Tongue (tissue), 2 donors: ENCODE data around the gene RNU6-9. TPM values are rescaled to one million over a fixed set of nuclear protein-coding genes. Genes with fewer than 3 reads are reported as not detected.
A peak's percentile ranks its signal among the peaks of the same experiment; 100 is the strongest.
"Not testable (repeated sequence)": the region's sequence is repeated elsewhere in the genome, so short reads cannot be mapped to it uniquely, and the experiment has no call there.

Source experiments
- DNase-seq: peaks from one replicate; pipeline ENCODE4 v3.0.0-alpha.2; 2015
- total RNA-seq: library from RNA; depleted of rRNA; stranded (reverse); fragments of >200 nt; gene quantifications from one replicate; pipeline ENCODE4 v1.2.3, GENCODE V29; 2014

Gene RNU6-9
- total RNA-seq, 1 donor from 2014 or later: not detected

DNA sequence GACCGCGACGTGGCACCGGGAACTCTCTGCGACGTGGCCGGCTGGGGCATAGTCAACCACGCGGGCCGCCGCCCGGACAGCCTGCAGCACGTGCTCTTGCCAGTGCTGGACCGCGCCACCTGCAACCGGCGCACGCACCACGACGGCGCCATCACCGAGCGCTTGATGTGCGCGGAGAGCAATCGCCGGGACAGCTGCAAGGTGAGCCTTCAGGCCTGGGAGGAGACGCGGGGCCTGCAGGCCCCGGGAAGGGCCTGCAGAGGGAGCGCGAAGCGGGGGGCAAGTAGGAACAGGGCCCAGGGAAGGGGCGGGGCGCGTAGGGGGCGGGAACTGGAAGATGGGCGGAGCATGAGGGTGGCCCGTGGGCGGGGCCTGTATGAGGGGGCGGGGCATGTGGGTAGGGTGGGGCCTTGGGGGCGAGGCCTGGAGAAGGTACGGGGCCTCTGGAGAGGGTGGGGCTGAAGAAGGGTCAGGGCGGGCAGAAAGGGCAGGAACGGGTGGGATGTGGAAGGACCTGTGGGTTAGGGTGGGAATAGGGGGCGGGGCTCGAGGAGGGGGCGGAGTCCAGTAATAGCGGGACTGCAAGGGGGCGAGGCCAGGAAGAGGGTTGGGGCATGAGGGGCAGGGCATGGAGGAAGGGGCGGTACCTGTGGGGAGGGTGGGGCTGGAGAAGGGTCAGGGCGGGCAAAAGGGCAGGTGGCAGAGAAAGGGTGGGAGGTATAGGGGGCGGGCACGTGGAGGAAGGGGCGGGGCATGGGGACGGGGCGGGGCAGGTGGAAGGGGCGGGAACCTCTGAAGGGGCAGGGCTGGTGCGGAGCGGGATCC, 31.3 kb upstream of the RNU6-9 start:
- peak; percentile 37 for DNase-seq

DNA sequence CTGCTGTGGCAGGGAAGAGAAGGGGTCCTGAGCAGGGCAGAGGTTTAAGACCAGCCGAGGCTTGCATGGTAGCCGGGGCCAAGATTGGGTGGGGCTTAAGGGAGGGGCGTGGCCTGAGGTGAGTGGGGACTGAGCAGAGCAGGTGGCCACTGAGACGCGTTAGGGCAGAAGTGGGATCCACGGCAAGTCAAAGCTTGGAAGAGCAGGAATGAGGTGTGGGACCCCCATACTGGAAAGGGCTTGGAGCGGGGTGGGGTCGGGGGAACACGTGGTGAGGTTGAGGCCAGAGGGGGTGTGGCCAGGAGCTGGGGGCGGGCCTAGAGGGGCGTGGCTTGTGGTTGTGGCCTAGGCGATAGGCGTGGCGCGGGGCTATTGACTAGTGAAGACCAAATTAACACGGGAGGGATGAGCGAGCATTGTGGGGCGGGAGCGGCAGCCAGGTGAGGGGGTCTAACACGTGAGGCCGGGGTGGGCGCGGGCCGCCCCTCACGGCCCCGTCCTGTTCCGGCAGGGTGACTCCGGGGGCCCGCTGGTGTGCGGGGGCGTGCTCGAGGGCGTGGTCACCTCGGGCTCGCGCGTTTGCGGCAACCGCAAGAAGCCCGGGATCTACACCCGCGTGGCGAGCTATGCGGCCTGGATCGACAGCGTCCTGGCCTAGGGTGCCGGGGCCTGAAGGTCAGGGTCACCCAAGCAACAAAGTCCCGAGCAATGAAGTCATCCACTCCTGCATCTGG, 30.5 kb upstream of the RNU6-9 start:
- peak; percentile 67 for DNase-seq

DNA sequence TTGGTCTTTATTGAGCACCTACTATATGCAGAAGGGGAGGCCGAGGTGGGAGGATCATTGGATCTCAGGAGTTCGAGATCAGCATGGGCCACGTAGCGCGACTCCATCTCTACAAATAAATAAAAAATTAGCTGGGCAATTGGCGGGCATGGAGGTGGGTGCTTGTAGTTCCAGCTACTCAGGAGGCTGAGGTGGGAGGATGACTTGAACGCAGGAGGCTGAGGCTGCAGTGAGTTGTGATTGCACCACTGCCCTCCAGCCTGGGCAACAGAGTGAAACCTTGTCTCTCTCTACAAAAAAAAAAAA, 30.0 kb upstream of the RNU6-9 start:
- DNase-seq: no peak

DNA sequence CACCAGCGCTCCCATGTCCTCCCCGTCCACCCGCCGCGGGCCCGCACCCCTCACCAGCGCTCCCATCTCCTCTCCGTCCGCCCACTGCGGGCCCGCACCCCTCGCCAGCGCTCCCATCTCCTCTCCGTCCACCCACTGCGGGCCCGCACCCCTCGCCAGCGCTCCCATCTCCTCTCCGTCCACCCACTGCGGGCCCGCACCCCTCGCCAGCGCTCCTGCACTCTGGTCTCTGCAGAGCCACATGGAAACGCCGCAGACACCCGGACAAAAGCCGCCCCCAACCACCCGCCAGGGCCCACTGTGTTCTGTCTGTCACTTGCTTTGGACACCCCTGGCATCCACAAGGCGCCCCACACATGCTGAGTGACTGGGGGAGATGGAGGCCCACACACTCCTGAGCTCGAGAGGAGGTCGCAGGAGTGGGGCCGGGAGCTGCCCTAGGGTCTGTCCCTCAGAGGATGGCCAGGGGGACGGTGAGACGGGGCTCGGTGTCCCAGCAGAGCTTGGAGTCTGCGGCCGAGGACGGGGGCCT, 26.4 kb upstream of the RNU6-9 start:
- DNase-seq: no peak

DNA sequence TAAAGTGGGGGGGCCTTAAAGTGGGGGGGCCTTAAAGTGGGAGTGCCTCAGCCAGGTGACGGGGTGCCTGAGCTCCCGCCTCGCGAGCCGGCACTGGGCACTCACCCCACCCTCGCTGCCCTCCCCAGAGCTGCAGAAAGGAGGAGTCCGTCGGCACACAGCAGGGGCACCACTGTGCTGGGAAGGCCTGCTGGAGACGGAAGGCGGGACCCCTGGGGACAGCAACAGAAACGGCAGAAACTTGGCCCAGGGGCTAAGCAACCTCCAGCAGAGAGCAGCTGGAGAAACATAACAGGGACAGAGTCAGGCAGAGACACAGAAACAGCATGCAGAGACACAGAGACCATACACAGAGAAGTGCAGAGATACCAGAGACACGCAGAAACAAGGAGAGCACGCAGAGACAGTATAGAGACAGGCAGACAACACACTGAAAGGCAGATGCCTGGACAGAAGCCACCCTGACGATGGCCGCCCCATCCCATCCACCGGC, 25.9 kb upstream of the RNU6-9 start:
- DNase-seq: peak; percentile 51

DNA sequence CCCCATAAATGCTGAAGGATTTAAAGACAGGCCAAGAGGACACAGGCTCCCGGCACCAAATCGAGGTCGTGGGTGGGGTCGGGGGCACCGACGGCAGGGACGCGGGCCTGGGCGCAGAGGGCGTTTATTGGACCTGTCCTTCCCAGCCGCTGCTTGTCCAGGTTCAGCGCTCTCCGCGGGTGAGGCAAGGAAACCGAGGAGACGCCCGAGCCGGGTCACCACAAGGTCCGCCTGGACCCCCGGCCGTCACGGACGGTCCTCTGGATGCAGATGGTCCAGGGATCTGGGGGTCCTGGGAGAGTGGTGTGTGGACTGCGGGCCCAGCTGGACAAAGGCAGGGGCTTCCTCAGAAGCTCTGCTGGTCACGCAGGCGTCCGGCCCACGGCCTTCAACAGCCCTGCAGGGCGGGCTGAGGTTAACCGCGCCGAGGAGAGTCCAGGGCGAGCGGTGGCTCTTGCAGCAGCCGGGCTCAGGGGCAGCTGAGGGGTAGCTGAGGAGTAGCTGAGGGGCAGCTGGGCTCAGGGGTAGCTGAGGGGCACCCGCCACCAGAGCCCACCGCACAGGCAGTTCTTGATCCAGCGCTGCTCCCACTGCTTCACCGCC, 25.3 kb upstream of the RNU6-9 start:
- DNase-seq: no peak

DNA sequence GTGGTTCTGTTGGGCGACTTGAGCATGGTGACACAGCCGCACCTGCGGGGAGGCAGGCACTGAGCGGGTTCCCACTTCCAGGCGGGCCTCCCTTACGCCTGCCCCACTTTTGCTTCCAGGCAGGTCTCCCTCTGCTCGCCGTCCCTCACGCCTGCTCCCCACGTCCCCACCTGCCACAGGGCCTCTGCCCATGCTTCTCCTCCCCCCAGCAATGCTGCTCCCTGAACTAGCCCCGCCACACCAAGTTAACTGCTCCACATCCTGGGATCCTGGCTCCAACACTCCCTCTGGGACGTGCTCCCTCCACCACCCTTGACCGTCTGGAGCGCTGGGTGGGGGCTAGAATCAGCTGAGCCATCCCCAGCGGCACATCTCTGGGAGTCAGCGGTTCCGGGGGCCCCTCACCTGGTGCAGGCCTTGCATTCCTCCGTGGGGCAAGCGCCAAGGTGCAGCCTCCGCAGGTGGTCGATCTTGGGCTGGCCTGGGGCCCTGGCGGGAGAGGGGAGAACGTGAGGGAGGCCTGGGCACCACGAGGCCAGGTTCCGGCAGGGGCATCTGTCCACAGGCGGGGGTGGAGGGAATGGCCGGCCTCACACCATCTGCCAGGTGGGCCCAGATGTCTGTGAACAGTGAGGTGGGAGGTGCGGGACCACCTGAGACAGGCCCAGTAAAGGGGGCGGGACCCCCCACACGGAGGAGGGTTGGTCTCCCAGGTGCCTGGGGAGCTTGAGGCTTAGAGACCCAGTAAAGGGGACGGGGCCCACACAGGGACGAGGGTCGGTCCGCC, 24.6 kb upstream of the RNU6-9 start:
- DNase-seq: no peak

DNA sequence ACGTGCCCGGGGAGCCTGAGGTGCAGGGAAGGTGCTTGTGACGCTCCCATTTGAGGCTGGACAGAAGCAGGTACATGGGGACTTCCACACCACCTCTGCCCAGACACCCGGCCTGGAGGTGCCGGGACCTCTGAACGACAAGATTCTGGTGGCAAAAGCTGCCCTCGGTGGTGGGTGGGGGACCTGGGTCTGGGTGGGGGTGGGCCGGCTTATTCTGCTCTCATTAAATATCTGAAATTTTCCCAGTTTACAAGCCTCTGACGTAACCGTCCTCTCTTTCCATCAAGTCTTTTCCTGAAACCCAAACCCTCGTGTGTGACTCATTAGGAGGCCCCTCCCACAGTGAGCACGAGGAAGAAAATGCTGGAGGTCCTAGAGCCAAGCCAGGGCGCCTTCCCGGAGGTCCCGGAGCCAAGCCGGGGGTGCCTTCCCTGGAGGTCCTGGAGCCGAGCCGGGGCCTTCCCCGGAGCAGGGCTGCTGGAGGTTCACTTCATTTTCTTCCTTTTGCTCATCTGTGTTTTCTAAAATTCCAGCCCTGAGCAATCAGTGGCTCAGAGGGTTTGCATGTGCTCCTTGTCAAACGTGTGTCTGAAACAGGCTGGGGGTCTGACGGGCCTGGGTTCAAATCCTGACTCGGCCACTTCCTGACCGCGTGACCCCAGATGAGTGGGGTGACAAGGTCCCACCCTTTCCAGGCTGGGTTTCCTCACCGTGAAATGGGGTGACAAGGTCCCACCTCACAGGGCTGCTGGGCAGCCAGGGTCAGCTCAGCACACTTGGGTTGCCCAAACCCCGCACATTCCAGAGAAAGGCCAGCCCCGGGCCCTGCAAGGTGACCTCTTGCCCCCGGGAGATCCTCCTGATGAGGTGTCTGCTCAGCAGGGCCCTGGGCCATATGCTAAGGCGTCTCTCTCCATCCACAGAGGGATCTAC, 23.8 kb upstream of the RNU6-9 start:
- peak; percentile 62 for DNase-seq

DNA sequence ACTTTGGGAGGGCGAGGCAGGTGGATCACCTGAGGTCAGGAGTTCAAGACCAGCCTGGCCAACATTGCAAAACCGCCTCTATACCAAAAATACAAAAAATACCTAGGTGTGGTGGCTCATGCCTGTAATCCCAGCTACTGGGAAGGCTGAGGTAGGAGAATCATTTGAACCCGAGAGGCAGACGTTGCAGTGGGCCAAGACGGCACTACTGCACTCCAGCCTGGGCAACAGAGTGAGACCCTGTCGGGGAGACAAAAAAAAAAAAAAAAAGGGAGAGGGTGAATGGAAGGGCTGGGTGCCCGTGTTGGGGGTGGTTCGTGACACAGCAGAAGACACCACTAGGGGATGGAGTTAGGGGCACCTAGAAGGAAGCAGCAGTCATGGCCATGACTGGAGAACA, 23.0 kb upstream of the RNU6-9 start:
- DNase-seq: no peak

DNA sequence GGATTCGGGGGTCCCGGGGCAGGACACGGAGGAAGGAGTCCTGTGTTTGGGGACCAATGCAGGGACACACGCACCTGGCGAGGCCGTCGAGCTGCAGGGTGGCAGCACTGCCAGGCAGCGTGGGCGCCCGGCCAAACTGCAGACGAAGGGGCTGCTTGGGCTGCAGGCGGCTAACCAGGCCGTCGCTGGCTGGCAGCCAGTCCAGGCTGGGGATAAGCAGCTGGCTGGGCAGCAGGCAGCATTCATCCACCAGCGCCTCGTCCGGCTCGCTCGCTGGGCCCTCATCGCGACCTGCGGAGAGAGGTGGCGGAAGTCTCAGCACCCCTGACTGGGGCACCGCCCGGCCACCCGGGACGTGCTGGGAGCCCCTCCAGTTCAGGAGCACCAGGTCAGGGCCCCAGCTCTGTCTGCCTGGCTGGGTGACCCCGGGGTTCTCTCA, 22.3 kb upstream of the RNU6-9 start:
- peak; percentile 87 for DNase-seq

DNA sequence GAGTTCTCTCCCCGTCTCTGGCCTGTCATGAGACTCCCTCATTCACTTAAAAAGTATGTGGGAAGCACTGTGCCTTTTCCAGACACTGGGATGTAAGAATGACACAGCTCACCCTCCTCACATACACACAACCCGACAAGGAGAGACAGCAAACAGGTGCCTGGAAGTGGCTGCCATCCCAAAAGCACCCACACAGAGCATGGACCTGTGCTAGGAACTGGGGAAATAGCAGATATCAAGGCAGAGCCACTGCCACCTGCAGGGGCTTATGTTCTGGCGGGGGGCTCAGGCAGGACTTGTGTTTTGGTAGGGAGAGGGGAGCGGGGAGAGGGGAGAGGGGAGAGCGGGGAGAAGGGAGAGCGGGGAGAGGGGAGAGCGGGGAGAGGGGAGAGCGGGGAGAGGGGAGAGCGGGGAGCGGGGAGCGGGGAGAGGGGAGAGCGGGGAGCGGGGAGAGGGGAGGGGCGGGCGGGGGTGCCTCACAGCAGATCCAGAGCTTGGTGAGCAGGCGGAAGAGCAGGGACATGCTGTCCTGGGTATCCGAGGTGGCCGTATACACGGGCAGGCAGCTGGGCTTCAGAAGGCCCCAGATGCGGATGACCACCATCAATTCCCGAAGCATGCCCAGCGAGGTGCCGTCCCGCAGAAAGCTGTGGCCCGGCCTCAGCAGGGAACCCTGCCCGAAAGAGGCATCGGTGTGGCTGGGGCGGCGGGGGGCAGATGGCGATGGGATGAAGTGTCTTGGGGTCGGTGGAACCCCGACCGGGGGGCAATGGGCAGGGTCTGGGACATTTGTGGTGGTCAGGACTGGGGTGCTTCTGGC, 21.6 kb upstream of the RNU6-9 start:
- no peak for DNase-seq

DNA sequence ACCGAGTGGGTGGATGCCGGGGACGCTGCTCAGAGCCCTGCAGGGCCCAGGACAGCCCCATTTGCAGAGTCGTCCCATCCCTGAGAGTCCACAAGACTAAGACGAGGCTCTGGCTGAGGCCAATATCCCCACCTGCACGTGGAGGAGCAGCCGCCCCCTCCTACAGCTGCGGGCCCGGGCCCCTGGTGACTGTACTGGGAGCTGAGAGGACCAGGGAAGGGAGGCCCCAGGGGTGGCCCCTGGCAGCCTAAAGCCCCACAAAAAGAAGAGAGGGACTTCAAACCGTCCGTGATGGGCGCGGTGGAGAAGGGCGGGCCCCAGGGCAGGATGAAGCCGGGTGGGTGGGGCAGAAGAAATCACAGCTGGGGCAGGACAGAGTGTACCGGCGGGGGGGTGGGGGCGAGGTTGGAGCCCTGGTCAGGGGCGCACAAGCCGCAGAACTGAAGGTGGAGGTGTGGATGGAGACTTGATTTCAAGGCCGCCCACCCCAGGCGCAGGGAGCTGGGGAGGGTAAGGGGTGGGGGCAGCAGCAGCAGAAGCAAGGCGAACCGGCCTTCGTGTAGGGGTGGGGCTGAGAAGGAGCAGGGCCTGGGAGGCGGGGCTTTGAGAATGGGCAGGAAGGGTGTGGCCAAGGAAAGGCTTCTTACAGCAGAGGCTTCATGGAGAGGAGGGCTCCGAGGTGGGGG, 20.9 kb upstream of the RNU6-9 start:
- peak; percentile 57 for DNase-seq

DNA sequence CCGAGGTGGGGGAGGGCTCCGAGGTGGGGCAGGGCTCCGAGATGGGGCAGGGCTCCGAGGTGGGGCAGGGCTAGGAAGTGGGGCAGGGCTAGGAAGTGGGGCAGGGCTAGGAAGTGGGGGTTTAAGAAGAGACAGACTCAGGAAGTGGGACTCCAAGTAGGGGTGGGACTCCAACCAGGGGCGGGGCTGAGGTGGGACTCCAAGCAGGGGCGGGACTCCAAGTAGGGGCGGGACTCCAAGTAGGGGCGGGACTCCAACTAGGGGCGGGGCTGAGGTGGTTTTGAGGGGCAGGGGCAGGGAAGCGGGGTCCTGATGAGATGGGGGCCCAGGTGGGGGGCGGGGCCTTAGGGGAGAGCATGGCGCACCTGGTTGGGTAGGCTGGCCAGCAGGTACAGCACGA, 20.2 kb upstream of the RNU6-9 start:
- no peak for DNase-seq

DNA sequence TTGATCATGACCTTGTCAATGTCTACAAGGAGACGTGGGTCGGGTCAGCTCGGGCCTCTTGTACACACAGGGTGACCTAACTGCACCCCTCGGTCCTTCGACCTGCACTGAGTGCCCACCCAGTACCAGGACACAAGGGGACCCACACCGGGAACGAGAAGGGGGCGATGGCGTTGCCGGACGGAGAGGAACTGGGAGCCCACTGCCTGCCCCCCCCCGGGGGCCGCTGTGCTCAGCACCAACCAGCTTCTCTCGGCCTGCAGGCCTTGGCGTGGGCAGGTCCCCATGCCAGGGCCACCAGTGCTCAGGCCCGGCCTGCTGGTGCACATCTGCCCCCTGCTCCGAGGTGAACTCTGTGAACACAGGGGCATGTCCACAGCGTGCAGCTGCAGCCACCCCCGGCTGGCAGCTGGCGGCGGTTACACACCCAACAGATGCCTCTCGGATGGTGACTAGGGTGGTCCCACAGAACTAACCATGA, 19.7 kb upstream of the RNU6-9 start:
- peak; percentile 59 for DNase-seq

DNA sequence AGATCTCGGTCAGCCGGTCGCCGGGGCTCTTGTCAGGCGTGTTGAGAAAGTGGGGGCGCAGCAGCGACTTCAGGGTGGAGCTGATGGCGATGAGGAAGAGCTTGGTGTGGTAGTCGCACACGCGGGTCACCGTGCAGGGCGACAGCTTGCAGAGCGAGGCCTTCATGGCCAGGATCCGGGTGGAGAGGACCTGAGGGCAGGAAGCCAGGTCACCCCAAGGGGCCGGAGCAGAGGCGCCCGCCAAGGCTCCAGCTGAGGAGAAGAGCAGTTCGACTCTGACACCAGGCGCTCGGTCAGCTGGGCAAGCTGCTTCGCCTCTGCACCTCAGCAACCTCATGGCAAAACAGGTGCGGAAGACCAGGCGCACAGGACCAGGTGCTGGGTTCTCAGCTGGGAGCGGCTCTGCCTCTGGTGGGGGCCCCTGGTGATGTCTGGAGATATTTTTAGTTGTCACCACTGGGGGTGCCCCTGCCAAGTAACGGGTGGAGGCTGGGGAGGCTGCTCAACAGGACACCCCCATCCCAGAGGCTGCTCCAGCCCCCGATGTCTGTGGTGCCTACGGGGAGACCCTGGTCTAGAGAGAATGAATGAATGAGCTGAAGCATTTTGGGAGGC, 17.9 kb upstream of the RNU6-9 start:
- no peak for DNase-seq

DNA sequence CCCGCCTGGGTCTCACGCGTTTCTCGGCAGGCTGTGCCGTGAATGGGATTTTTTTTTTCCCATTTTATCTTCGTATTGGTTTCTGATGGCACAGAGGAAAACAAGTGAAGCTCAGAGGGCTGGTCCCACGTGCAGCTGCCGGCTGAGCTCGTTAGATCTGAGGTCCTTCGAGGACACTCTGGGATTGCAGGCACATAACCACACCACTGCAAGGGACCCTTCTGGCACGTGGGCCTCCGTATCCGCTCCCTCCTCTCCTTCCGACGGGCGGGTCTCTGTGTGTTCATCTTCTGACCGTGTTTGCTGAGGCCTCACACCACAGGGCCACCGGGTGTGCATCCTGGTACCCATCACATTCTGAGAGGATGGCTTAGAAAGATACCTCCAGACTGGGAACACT, 17.2 kb upstream of the RNU6-9 start:
- DNase-seq: no peak

DNA sequence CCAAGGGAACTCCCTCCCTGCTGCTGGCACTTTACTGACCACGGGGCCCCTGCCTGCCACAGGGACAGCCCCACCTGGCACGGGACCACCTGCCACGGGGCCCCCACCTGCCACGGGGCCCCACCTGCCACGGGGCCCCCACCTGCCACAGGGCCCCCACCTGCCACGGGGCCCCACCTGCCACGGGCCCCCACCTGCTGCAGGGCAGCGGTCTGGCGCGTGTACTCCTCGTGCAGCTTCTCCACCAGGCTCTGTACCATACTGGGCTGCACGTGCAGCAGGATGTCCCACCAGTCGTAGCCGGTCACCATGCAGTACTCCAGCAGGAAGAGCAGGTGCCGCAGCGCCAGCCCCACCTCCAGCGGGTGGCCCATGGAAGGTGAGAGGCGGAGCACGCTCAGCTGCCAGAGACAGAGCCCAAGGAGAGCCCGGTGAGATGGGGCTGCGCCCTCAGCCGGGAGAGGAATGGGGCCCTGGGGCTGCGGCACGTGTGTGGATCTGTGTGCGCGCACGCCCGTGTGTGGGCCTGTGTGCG, 16.4 kb upstream of the RNU6-9 start:
- no peak for DNase-seq

DNA sequence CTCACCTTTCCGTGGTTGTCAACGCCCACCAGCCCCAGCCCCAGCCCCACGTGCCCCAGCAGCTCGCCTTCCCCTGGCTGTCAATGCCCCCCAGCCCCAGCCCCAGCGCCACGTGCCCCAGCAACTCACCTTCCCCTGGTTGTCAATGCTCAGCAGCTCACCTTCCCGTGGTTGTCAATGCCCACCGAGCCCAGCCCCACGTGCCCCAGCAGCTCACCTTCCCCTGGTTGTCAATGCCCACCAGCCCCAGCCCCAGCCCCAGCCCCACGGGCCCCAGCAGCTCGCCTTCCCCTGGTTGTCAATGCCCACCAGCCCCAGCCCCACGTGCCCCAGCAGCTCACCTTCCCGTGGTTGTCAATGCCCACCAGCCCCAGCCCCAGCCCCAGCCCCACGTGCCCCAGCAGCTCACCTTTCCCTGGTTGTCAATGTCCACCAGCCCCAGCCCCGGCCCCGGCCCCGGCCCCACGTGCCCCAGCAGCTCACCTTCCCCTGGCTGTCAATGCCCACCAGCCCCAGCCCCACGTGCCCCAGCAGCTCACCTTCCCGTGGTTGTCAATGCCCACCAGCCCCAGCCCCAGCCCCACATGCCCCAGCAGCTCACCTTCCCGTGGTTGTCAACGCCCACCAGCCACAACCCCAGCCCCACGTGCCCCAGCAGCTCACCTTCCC, 15.2 kb upstream of the RNU6-9 start:
- DNase-seq: not testable (repeated sequence)
